ENCODE data around the gene INO80B.
A peak's percentile ranks its signal among the peaks of the same experiment; 100 is the strongest.

The INO80B gene

DNA sequence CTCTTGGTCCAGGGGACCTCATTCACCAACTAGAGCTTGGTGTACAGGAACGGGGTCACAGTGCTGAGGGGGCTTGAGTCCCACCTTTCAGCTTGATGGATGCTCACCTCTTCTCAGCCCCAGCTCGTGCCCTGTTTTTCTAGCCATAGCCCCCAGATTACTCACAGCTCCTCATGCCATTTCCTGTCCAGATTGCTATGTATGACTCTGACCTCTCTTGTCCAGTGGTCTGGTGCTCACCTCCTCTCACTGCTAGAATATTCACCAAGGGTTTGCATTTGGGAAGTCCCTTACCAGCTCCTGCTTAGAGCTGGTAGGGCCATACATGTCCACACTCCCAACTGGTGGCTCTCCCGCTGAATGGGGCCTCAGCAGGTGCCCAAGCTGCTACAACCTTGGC, 38.7 kb downstream of the INO80B start:
- no peak overlapping the region for H3K4me3 ChIP-seq (ENCODE audit: control insufficient read depth, low read depth, low read length)
- no peak for DNase-seq (ENCODE audit: low read depth)
- TF ChIP-seq, protein P1, sequence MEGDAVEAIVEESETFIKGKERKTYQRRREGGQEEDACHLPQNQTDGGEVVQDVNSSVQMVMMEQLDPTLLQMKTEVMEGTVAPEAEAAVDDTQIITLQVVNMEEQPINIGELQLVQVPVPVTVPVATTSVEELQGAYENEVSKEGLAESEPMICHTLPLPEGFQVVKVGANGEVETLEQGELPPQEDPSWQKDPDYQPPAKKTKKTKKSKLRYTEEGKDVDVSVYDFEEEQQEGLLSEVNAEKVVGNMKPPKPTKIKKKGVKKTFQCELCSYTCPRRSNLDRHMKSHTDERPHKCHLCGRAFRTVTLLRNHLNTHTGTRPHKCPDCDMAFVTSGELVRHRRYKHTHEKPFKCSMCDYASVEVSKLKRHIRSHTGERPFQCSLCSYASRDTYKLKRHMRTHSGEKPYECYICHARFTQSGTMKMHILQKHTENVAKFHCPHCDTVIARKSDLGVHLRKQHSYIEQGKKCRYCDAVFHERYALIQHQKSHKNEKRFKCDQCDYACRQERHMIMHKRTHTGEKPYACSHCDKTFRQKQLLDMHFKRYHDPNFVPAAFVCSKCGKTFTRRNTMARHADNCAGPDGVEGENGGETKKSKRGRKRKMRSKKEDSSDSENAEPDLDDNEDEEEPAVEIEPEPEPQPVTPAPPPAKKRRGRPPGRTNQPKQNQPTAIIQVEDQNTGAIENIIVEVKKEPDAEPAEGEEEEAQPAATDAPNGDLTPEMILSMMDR (IDR thresholded peaks at IDR 0.05; ENCODE audit: control insufficient read depth, insufficient read depth, low read depth, low read length, missing control alignments): no peak

GRCh38 chr2:74495440-74495839, 40.6 kb downstream of the INO80B start:
- H3K4me3 ChIP-seq (ENCODE audit: control insufficient read depth, low read depth, low read length): no peak overlapping the region
- no peak for DNase-seq (ENCODE audit: low read depth)
- TF ChIP-seq, protein P1 (IDR thresholded peaks at IDR 0.05; ENCODE audit: control insufficient read depth, insufficient read depth, low read depth, low read length, missing control alignments): no peak

GRCh38 chr2:74496997-74497776, 42.3 kb downstream of the INO80B start:
- TF ChIP-seq, protein P1 (IDR thresholded peaks at IDR 0.05; ENCODE audit: control insufficient read depth, insufficient read depth, low read depth, low read length, missing control alignments): no peak
- DNase-seq (ENCODE audit: low read depth): no peak
- no peak overlapping the region for H3K4me3 ChIP-seq (ENCODE audit: control insufficient read depth, low read depth, low read length)

DNA sequence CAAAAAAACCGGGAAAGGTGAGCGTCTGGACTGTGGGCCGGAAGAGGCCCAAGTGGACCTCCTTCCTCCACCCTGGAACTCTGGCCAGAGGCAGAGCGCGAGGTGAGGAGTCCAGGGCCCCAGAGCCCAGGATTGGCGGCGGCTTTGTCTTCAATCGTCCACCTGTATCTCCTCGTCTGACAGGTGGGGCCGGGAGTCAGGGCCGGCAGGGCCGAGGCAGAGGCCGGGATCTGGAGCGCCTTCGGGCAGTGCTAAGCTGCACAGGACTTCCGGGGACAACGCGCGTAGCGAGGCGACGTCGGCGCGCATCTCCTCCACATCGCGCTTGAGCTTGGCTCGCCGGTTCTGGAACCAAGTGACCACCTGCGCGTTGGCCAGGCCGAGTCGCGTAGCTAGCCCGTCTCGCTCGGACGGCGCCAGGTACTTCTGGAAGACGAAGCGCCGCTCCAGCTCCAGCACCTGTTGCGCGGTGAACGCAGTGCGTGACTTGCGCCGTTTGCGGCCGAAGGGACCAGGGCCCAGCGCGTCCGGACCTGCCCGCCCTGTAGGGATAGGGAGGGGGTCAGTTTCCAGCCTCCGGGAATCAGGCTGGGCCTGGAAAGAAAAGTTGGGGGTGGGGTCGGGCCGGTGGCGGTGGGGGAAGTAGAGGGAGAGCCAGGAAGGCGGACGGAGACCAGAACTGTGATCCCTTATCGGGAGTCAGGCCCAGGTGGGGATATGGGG, 43.1 kb downstream of the INO80B start:
- TF ChIP-seq, protein P1 (IDR thresholded peaks at IDR 0.05; ENCODE audit: control insufficient read depth, insufficient read depth, low read depth, low read length, missing control alignments): no peak
- DNase-seq (ENCODE audit: low read depth): no peak
- peak overlapping the region; percentile 47 for H3K4me3 ChIP-seq (ENCODE audit: control insufficient read depth, low read depth, low read length)

DNA sequence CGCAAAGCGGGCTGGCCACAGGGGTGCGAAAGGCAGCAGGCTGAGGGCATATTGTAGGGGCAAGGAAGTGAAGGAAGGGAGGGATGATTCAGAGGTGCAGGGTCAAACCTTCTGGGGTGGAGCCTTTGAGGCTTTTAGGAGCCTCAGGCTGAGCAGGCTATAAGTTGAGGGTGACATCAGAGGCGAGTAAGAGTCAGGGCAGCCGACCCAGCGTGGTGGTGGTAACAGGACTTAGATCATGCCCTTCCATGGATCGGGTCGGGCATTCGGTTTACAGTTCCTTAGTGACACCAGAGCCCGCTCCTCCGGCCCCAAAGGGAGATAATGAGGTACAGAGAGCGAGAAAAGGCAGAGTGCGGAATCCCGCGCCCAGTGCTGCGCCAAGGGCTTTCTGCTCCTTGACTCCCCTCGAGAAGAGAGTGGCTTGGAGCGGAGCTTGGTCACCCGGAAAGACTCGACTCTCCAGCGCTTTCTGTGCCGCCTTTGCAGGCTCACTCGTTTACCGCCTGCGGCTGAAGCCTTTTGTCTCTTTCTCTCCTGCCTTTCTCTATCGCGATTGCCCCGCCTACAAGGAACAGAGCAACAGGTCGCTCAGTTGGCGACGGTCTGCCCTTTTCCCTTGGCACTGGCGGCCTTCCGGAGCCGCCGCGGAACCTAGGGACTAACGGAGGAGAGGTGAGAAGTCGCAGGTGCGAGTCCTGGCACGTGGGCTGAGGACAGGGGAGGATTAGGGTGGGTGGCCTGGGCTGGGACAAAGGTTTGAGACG, 43.8 kb downstream of the INO80B start:
- no peak for DNase-seq (ENCODE audit: low read depth)
- peak overlapping the region; percentile 47 for H3K4me3 ChIP-seq (ENCODE audit: control insufficient read depth, low read depth, low read length)
- TF ChIP-seq, protein P1 (IDR thresholded peaks at IDR 0.05; ENCODE audit: control insufficient read depth, insufficient read depth, low read depth, low read length, missing control alignments): no peak

DNA sequence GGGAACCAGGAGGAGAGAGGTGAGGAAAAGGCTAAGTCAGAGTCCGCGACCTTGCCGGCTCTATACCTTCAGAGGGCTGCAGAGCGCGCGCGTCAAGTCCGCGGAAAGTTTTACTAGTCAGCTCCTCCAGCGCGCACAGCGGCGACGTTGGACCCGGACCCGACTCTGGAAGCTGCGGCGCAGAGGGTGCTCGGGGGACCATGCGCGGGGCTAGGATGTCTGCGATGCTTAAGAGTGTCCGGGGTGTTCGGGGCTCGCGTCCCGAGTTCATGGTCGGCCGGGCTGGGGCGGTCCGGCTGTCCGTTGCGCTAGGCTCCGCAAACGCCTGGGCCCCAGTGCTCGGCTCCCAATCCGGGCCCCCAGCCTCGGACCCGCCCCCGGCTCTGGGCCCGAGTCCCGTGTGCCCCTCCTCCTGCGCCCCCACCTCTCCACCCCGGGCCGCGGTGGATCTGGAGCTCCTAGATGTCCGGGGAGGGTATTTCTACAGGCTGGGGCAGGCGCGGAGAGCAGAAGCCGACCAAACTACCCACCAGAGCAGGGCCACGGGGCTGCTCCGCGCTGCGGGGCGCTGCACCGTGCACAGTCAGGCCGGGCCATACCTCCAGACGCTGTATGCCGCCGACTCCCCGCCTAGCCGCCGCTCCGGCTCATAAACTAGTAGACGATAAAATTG, 44.5 kb downstream of the INO80B start, which contains the start of gene LBX2:
LBX2 (minus strand) TSS at position 337 of the 673 bp plus-strand sequence; CDS start at position 271, 66 bp downstream.
- H3K4me3 ChIP-seq (ENCODE audit: control insufficient read depth, low read depth, low read length): peak within 1 kb of the TSS; percentile 47
- TF ChIP-seq, protein P1 (IDR thresholded peaks at IDR 0.05; ENCODE audit: control insufficient read depth, insufficient read depth, low read depth, low read length, missing control alignments): no peak
- DNase-seq (ENCODE audit: low read depth): no peak

Measured in AG09309 (cell line).